NCI-H226 (cell line): ENCODE results near the gene SELENOW.
"Not testable (repeated sequence)": the region's sequence is repeated elsewhere in the genome, so short reads cannot be mapped to it uniquely, and the experiment has no call there.

Experiments used
- DNase-seq: peaks from one replicate; pipeline ENCODE4 v3.0.0-alpha.2; 2015

The SELENOW gene

GRCh38 chr19:47756953-47757608, 21.4 kb upstream of the SELENOW start:
- no peak for DNase-seq

GRCh38 chr19:47757617-47758442, 20.7 kb upstream of the SELENOW start:
- DNase-seq: no peak

- DNase-seq: no peak
These were observed 20.1 kb upstream of the SELENOW start for GRCh38 chr19:47758443-47758804.

- DNase-seq: no peak
These were observed 17.9 kb upstream of the SELENOW start for GRCh38 chr19:47760632-47760999.

GRCh38 chr19:47761566-47761965, 16.9 kb upstream of the SELENOW start:
- DNase-seq: no peak

- DNase-seq: no peak
These were observed 16.4 kb upstream of the SELENOW start for GRCh38 chr19:47762151-47762550.

GRCh38 chr19:47762615-47763308, 15.7 kb upstream of the SELENOW start:
- DNase-seq: no peak

GRCh38 chr19:47764705-47765104, 13.8 kb upstream of the SELENOW start:
- not testable (repeated sequence) for DNase-seq

GRCh38 chr19:47765523-47766358, 12.8 kb upstream of the SELENOW start:
- no peak for DNase-seq

GRCh38 chr19:47766359-47766620, 12.2 kb upstream of the SELENOW start:
- no peak for DNase-seq

GRCh38 chr19:47766670-47767069, 11.8 kb upstream of the SELENOW start:
- DNase-seq: no peak

GRCh38 chr19:47767349-47767748, 11.2 kb upstream of the SELENOW start:
- DNase-seq: no peak

- DNase-seq: no peak
These were observed 9.9 kb upstream of the SELENOW start for GRCh38 chr19:47768604-47769003.

- DNase-seq: no peak
These were observed 9.0 kb upstream of the SELENOW start for GRCh38 chr19:47769534-47769933.

- DNase-seq: not testable (repeated sequence)
These were observed 7.2 kb upstream of the SELENOW start for GRCh38 chr19:47771291-47771690.

- DNase-seq: peak; percentile 14
These were observed 1.9 kb upstream of the SELENOW start for GRCh38 chr19:47776568-47776967.

GRCh38 chr19:47777245-47778048, 1.1 kb upstream of the SELENOW start:
- DNase-seq: not testable (repeated sequence)

GRCh38 chr19:47778954-47779351, 450 bp downstream of the SELENOW start:
- DNase-seq: no peak

- no peak for DNase-seq
These were observed 1.2 kb downstream of the SELENOW start for GRCh38 chr19:47779524-47780214.

- no peak for DNase-seq
These were observed 1.7 kb downstream of the SELENOW start for GRCh38 chr19:47780215-47780551.

GRCh38 chr19:47781590-47782262, 3.2 kb downstream of the SELENOW start:
- no peak for DNase-seq
